HG02938 (cell line): ENCODE results near the gene MACF1.

Experiments used
- ATAC-seq: cut with Tn5 transposase; IDR thresholded peaks from one replicate; pipeline ENCODE4 v1.9.1; 2021; ENCODE audit warnings: mild to moderate bottlenecking, moderate library complexity; ENCODE audit not compliant: unreplicated experiment

The MACF1 gene

GRCh38 chr1:39386997-39387396 is 182.5 kb downstream of the MACF1 start:
- no peak for ATAC-seq

GRCh38 chr1:39387452-39387851 is 183.0 kb downstream of the MACF1 start:
- ATAC-seq = no peak

GRCh38 chr1:39391691-39392679 is 187.5 kb downstream of the MACF1 start:
- ATAC-seq = no peak

- no peak for ATAC-seq
Measured at GRCh38 chr1:39392851-39393573, 188.5 kb downstream of the MACF1 start.

- no peak for ATAC-seq
Measured at GRCh38 chr1:39393645-39394044, 189.2 kb downstream of the MACF1 start.

- no peak for ATAC-seq
Measured at GRCh38 chr1:39394059-39394458, 189.6 kb downstream of the MACF1 start.

- no peak for ATAC-seq
Measured at GRCh38 chr1:39394598-39394997, 190.1 kb downstream of the MACF1 start.

- no peak for ATAC-seq
Measured at GRCh38 chr1:39395357-39395831, 190.9 kb downstream of the MACF1 start.

- ATAC-seq = no peak
Measured at GRCh38 chr1:39396671-39397070, 192.2 kb downstream of the MACF1 start.

GRCh38 chr1:39397487-39397886 is 193.0 kb downstream of the MACF1 start:
- ATAC-seq = no peak

GRCh38 chr1:39398278-39399021 is 194.0 kb downstream of the MACF1 start:
- no peak for ATAC-seq

GRCh38 chr1:39401106-39401505 is 196.6 kb downstream of the MACF1 start:
- ATAC-seq = no peak

- no peak for ATAC-seq
Measured at GRCh38 chr1:39404876-39405275, 200.4 kb downstream of the MACF1 start.

- ATAC-seq = no peak
Measured at GRCh38 chr1:39405358-39405757, 200.9 kb downstream of the MACF1 start.

GRCh38 chr1:39406533-39407450 is 202.3 kb downstream of the MACF1 start:
- ATAC-seq = no peak

GRCh38 chr1:39407510-39407895 is 203.0 kb downstream of the MACF1 start:
- ATAC-seq = no peak

- peak; percentile 39 for ATAC-seq
Measured at GRCh38 chr1:39407896-39408640, 203.6 kb downstream of the MACF1 start.

- ATAC-seq = peak; percentile 75
Measured at GRCh38 chr1:39408641-39409054, 204.2 kb downstream of the MACF1 start.
